ENCODE results near the gene FIBCD1.
"Not testable (repeated sequence)": the region's sequence is repeated elsewhere in the genome, so short reads cannot be mapped to it uniquely, and the experiment has no call there.

The FIBCD1 gene

GRCh38 chr9:130962418-130963316, 23.6 kb upstream of the FIBCD1 start:
- H3K27me3 ChIP-seq (ENCODE audit: control insufficient read depth, insufficient read depth, low read length, poor library complexity, severe bottlenecking), result no peaks in the 10 kb centered on the region
- H3K4me1 ChIP-seq (ENCODE audit: control insufficient read depth, insufficient read depth, low read length), result no peaks in the 10 kb centered on the region
- H3K9me3 ChIP-seq (ENCODE audit: control insufficient read depth, low read length), result no peaks in the 10 kb centered on the region
- no peaks in the 10 kb centered on the region for H3K36me3 ChIP-seq (ENCODE audit: control insufficient read depth, insufficient read depth, low read length)
- no peak overlapping the region for H3K4me3 ChIP-seq (ENCODE audit: insufficient read depth, low read depth, low read length)
- 78 to 84% methylated on average over 22 of the region's 22 CpGs for WGBS, 2 experiments
- H3K27ac ChIP-seq (ENCODE audit: insufficient read depth, low read depth, low read length, poor library complexity, severe bottlenecking), result no peak overlapping the region

DNA sequence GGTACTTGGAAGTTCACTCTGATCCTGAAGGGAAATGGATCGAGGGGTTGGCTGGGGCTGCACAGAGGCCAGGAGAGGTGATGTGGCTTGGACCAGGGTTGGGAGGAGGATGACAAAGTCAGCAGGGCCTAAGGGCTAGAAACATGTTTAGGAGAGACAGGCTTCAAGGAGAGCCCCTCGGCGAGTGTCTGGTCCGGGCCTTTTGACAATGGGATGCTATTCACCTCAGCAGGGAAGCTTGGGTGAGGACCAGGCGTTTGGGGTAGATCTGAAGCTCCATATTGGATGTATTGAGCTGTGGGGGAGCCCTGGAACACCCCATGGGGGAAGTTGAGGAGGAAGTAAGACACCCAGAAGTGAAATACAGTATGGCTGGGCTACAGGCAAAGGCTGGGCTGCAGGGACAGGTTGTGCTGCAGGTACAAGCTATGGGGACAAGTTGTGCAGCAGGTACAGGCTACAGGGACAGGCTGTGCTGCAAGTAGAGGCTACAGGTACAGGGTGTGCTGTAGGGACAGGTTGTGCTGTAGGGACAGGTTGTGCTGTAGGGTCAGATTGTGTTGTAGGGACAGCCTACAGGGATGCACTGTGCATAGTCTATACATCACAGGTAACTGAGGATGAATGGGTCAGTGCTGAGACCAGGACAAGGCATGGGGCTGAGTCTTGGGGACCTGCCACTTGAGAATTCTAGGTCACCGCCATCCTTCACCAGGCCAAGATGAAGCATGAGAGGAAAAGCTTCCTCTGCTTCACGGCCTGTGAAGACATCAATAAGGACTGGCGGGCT, 22.7 kb upstream of the FIBCD1 start:
- peaks cover 1% of the 10 kb centered on the region for H3K4me1 ChIP-seq (ENCODE audit: control insufficient read depth, insufficient read depth, low read length)
- no peak overlapping the region for H3K4me3 ChIP-seq (ENCODE audit: insufficient read depth, low read depth, low read length)
- WGBS, 2 experiments, result 88 to 90% methylated on average over 8 of the region's 8 CpGs
- H3K27me3 ChIP-seq (ENCODE audit: control insufficient read depth, insufficient read depth, low read length, poor library complexity, severe bottlenecking), result no peaks in the 10 kb centered on the region
- H3K36me3 ChIP-seq (ENCODE audit: control insufficient read depth, insufficient read depth, low read length), result no peaks in the 10 kb centered on the region
- no peaks in the 10 kb centered on the region for H3K9me3 ChIP-seq (ENCODE audit: control insufficient read depth, low read length)
- no peak overlapping the region for H3K27ac ChIP-seq (ENCODE audit: insufficient read depth, low read depth, low read length, poor library complexity, severe bottlenecking)

GRCh38 chr9:130960522-130961378, 21.7 kb upstream of the FIBCD1 start:
- Histone ChIP-seq H3K27me3 (ENCODE audit: control insufficient read depth, insufficient read depth, low read length, poor library complexity, severe bottlenecking) (no peaks in the 10 kb centered on the region), H3K27ac (ENCODE audit: insufficient read depth, low read depth, low read length, poor library complexity, severe bottlenecking) (no peak overlapping the region)
- WGBS, 2 experiments, result 93 to 95% methylated on average over 13 to 14 of the region's 14 CpGs

GRCh38 chr9:130959809-130960334, 20.8 kb upstream of the FIBCD1 start:
- Histone ChIP-seq H3K27ac (ENCODE audit: insufficient read depth, low read depth, low read length, poor library complexity, severe bottlenecking) (no peak overlapping the region), H3K4me3 (ENCODE audit: insufficient read depth, low read depth, low read length) (no peak overlapping the region), H3K4me1 (ENCODE audit: control insufficient read depth, insufficient read depth, low read length) (peaks cover 14% of the 10 kb centered on the region), H3K36me3 (ENCODE audit: control insufficient read depth, insufficient read depth, low read length) (no peaks in the 10 kb centered on the region), H3K27me3 (ENCODE audit: control insufficient read depth, insufficient read depth, low read length, poor library complexity, severe bottlenecking) (no peaks in the 10 kb centered on the region), H3K9me3 (ENCODE audit: control insufficient read depth, low read length) (no peaks in the 10 kb centered on the region)
- WGBS, 2 experiments, result 94 to 96% methylated on average over 9 of the region's 9 CpGs

More at GRCh38 chr9:130960522-130961378, 21.7 kb upstream of the FIBCD1 start:
- H3K4me3 ChIP-seq (ENCODE audit: insufficient read depth, low read depth, low read length), result no peak overlapping the region
- peaks cover 11% of the 10 kb centered on the region for H3K4me1 ChIP-seq (ENCODE audit: control insufficient read depth, insufficient read depth, low read length)
- no peaks in the 10 kb centered on the region for H3K9me3 ChIP-seq (ENCODE audit: control insufficient read depth, low read length)
- no peaks in the 10 kb centered on the region for H3K36me3 ChIP-seq (ENCODE audit: control insufficient read depth, insufficient read depth, low read length)

DNA sequence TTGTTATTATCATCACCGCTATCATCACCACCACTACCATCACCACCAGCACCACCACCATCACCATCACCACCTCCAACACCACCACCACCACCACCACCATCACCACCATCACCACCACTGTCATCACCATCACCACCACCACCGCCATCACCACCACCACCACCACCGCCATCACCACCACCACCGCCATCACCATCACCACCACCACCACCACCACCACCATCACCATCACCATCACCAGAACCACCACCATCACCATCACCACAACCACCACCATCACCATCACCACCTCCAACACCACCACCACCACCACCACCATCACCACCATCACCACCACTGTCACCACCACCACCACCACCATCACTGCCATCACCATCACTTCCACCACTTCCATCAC, 19.5 kb upstream of the FIBCD1 start:
- not testable (repeated sequence) for H3K4me3 ChIP-seq (ENCODE audit: insufficient read depth, low read depth, low read length); H3K36me3 ChIP-seq (ENCODE audit: control insufficient read depth, insufficient read depth, low read length); H3K27me3 ChIP-seq (ENCODE audit: control insufficient read depth, insufficient read depth, low read length, poor library complexity, severe bottlenecking); H3K9me3 ChIP-seq (ENCODE audit: control insufficient read depth, low read length); H3K27ac ChIP-seq (ENCODE audit: insufficient read depth, low read depth, low read length, poor library complexity, severe bottlenecking)
- 61 to 74% methylated on average over 4 of the region's 4 CpGs for WGBS, 2 experiments
- H3K4me1 ChIP-seq (ENCODE audit: control insufficient read depth, insufficient read depth, low read length), result peaks cover 14% of the 10 kb centered on the region

DNA sequence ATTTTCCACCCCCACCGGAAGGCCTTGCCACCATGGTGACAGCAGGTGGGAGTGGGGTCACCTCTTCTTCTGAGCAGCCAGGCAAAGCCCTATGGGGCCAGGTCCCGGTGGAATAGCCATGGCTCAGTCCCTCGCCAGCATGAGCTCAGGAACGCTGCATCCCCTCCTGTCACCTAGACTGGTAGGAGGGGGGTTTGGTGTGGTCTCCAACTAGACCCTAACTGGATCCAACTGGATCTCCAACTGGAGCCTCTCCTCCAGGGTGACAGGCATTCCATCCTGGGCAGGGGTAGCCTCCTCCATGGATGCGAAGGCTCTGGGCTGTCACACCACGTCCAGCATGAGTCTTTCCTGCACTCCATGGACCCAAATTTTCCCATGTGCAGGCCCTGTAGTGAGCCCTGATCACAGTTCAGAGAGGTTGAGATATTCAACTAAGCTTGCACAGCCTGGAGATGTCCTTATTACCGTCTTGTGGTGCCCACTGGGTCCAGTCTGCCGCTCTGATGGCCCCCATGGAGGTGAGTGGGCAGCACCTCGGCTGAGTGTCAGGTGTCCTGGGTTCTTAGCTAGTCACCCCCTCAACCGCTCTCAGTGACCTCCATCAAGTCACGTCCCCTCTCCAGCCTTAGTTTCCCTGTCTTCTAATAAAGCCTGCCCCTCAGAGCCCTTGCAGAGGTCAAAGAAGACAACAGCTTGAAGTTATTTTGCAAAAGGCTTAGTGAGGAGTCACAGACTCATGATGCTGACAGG, 18.6 kb upstream of the FIBCD1 start:
- no peak overlapping the region for H3K4me3 ChIP-seq (ENCODE audit: insufficient read depth, low read depth, low read length)
- H3K9me3 ChIP-seq (ENCODE audit: control insufficient read depth, low read length), result no peaks in the 10 kb centered on the region
- H3K36me3 ChIP-seq (ENCODE audit: control insufficient read depth, insufficient read depth, low read length), result no peaks in the 10 kb centered on the region
- WGBS, 2 experiments, result 95 to 96% methylated on average over 11 of the region's 11 CpGs
- peaks cover 14% of the 10 kb centered on the region for H3K4me1 ChIP-seq (ENCODE audit: control insufficient read depth, insufficient read depth, low read length)
- H3K27me3 ChIP-seq (ENCODE audit: control insufficient read depth, insufficient read depth, low read length, poor library complexity, severe bottlenecking), result no peaks in the 10 kb centered on the region
- no peak overlapping the region for H3K27ac ChIP-seq (ENCODE audit: insufficient read depth, low read depth, low read length, poor library complexity, severe bottlenecking)

DNA sequence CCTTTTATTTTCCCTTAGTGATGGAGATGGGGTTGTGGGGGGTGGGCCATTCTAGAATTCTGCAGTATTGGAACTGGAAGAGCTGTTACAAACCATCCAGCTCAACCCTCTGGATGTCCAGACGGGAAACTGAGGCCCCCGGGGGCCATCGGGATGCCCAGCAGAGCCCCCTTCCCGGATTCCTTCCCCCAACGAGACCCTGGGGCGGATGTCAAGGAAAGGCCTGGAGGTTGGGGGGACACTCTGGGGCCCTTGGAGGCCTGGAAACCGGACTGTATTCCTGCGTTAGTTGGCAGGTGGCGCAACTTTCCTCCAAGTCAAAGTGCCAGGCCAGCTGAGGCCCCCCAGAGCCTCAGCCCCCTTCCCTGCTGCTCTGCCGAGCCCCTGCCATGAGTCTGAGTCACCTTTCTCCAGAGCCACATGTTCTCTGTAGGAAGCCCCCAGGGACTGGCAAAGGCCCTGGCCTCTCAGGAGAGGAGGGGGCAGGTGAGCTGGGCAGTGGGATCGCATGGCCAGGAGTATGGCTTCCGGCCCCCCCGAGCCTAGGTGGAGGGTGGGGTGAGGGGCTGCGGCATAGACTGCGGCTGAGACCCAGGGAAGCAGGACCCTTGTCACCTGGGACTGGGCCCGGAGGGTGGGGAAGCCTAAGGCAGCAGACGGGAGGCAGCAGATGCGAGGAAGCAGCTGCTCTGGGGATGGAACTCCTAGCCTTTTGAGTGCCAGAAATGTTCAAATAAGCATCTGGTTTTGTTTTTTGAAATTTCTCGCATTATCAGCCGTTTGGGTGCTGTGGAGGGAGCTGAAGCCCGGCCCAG, 17.8 kb upstream of the FIBCD1 start:
- H3K4me3 ChIP-seq (ENCODE audit: insufficient read depth, low read depth, low read length), result no peak overlapping the region
- H3K4me1 ChIP-seq (ENCODE audit: control insufficient read depth, insufficient read depth, low read length), result peaks cover 14% of the 10 kb centered on the region
- no peak overlapping the region for H3K27ac ChIP-seq (ENCODE audit: insufficient read depth, low read depth, low read length, poor library complexity, severe bottlenecking)
- no peaks in the 10 kb centered on the region for H3K9me3 ChIP-seq (ENCODE audit: control insufficient read depth, low read length)
- 85 to 86% methylated on average over 21 of the region's 21 CpGs for WGBS, 2 experiments
- no peaks in the 10 kb centered on the region for H3K27me3 ChIP-seq (ENCODE audit: control insufficient read depth, insufficient read depth, low read length, poor library complexity, severe bottlenecking)
- H3K36me3 ChIP-seq (ENCODE audit: control insufficient read depth, insufficient read depth, low read length), result no peaks in the 10 kb centered on the region

GRCh38 chr9:130955947-130956621, 17.0 kb upstream of the FIBCD1 start:
- 64 to 65% methylated on average over 17 of the region's 18 CpGs for WGBS, 2 experiments
- Histone ChIP-seq H3K36me3 (ENCODE audit: control insufficient read depth, insufficient read depth, low read length) (no peaks in the 10 kb centered on the region), H3K4me1 (ENCODE audit: control insufficient read depth, insufficient read depth, low read length) (peaks cover 14% of the 10 kb centered on the region), H3K4me3 (ENCODE audit: insufficient read depth, low read depth, low read length) (no peak overlapping the region), H3K27me3 (ENCODE audit: control insufficient read depth, insufficient read depth, low read length, poor library complexity, severe bottlenecking) (no peaks in the 10 kb centered on the region), H3K9me3 (ENCODE audit: control insufficient read depth, low read length) (no peaks in the 10 kb centered on the region), H3K27ac (ENCODE audit: insufficient read depth, low read depth, low read length, poor library complexity, severe bottlenecking) (no peak overlapping the region)
